Epithelial cell of esophagus (primary cell): Measurements from ENCODE around the gene MAP4K2.
A peak's percentile ranks its signal among the peaks of the same experiment; 100 is the strongest.

ENCODE experiments used
- DNase-seq: peaks from one replicate; pipeline ENCODE4 v3.0.0; 2010; ENCODE audit warnings: low read depth
- H3K4me3 ChIP-seq: 2 replicates; pipeline ENCODE4 v1.5.1; 2011; ENCODE audit warnings: mild to moderate bottlenecking, low read length, control low read depth
- CTCF ChIP-seq: IDR thresholded peaks from 2 replicates; pipeline ENCODE4 v1.5.1; 2011; ENCODE audit warnings: low read depth, mild to moderate bottlenecking, low read length, control low read depth, inconsistent platforms; ENCODE audit not compliant: insufficient read depth; ENCODE audit errors: missing control alignments

The MAP4K2 gene

GRCh38 chr11:64744544-64745188, 58.3 kb downstream of the MAP4K2 start:
- TF ChIP-seq CTCF = no peak
- H3K4me3 ChIP-seq = no peak overlapping the region
- DNase-seq = no peak

- TF ChIP-seq CTCF = peak; percentile 42
- peak; percentile 31 for DNase-seq
Measured at GRCh38 chr11:64743591-64744543, 59.1 kb downstream of the MAP4K2 start, which contains the start of gene RASGRP2. TSS of gene RASGRP2 (minus strand) at chr11:64744142. CDS start at chr11:64742866, 1,276 bp downstream.

GRCh38 chr11:64742889-64743590, 60.0 kb downstream of the MAP4K2 start:
- TF ChIP-seq CTCF = peak; percentile 59
- H3K4me3 ChIP-seq = peak overlapping the region; percentile 35
- peak; percentile 32 for DNase-seq

More at GRCh38 chr11:64743591-64744543, 59.1 kb downstream of the MAP4K2 start, which contains the start of gene RASGRP2:
- H3K4me3 ChIP-seq = no peak within 1 kb of the TSS

- H3K4me3 ChIP-seq = peak overlapping the region; percentile 35
- no peak for TF ChIP-seq CTCF
- DNase-seq = no peak
Measured at GRCh38 chr11:64742087-64742888, 60.7 kb downstream of the MAP4K2 start.

GRCh38 chr11:64741375-64742086, 61.5 kb downstream of the MAP4K2 start:
- TF ChIP-seq CTCF = no peak
- no peak for DNase-seq
- no peak overlapping the region for H3K4me3 ChIP-seq
